GM10266 (cell line): ENCODE results near the gene KRTAP3-3.

Experiments
- DNase-seq: peaks from one replicate; pipeline ENCODE4 v3.0.0; 2012; ENCODE audit errors: extremely low spot score
- TF ChIP-seq, protein P1 (sequence below): IDR thresholded peaks from 2 replicates; pipeline ENCODE4 v1.5.1; 2012; ENCODE audit warnings: mild to moderate bottlenecking, low read depth; ENCODE audit not compliant: control insufficient read depth, insufficient read depth; ENCODE audit errors: missing control alignments

KRTAP3-3 gene

DNA sequence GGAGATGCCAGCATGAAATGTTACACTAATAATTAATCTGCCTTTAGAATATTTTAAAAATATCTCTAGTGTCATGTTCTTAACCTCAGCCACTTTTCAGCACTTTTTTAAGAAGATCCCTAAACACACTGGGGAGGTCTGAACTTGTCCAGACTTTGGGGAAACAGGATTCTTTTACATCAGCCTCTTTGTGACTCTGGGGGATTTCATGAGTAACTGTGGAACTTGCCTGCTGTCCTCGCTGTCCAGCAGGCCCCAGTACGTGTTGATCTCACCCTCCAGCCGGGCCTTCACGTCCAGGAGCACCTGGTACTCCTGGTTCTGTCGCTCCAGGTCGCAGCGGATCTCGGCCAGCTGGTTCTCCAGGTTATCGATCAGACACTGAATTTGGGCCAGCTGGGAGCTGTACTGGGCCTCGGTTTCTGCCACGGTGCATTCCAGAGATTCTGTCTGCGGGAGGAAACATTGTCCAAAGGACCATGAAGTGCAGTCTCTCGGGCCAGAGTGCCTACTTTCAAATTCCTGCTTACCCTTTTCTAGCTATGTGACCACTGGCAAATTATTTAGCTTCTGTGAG is 15.3 kb downstream of the KRTAP3-3 start:
- DNase-seq: no peak
- TF ChIP-seq, protein P1, sequence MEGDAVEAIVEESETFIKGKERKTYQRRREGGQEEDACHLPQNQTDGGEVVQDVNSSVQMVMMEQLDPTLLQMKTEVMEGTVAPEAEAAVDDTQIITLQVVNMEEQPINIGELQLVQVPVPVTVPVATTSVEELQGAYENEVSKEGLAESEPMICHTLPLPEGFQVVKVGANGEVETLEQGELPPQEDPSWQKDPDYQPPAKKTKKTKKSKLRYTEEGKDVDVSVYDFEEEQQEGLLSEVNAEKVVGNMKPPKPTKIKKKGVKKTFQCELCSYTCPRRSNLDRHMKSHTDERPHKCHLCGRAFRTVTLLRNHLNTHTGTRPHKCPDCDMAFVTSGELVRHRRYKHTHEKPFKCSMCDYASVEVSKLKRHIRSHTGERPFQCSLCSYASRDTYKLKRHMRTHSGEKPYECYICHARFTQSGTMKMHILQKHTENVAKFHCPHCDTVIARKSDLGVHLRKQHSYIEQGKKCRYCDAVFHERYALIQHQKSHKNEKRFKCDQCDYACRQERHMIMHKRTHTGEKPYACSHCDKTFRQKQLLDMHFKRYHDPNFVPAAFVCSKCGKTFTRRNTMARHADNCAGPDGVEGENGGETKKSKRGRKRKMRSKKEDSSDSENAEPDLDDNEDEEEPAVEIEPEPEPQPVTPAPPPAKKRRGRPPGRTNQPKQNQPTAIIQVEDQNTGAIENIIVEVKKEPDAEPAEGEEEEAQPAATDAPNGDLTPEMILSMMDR: no peak

DNA sequence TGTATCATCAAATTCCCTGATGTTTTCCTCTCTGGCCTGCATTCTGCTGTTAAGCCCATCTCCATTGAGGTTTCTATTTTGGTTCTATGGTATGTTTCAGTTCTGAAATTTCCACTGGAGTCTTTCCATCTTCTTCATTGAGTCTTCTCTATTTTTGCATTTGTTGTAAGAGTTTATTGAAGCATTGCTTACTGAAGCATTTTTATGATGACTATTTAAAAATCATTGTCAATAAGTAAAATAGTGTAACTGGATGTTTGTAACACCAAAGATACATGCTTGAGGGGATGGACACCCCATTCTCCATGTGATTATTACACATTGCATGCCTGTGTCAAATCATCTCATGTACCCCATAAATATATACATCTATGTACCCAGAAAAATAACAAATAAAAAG is 18.4 kb downstream of the KRTAP3-3 start:
- TF ChIP-seq, protein P1: no peak
- DNase-seq: no peak

DNA sequence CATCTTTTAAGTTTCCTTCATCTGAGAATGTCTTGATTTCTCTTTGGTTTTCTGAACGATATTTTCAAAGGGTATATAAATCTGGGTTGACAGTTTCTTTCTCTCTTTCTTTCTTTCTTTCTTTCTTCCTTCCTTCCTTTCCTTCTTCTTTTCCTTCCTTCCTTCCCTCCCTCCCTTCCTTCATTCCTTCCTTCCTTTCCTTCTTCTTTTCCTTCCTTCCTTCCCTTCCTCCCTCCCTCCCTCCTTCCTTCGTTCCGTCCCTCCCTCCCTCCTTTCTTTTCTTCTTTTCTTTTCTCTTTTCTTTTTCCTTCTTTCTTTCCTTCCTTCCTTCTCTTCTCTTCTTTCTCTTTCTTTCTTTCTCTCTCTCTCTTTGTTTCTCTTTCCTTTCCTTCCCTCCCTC is 19.6 kb downstream of the KRTAP3-3 start:
- TF ChIP-seq, protein P1: no peak

DNA sequence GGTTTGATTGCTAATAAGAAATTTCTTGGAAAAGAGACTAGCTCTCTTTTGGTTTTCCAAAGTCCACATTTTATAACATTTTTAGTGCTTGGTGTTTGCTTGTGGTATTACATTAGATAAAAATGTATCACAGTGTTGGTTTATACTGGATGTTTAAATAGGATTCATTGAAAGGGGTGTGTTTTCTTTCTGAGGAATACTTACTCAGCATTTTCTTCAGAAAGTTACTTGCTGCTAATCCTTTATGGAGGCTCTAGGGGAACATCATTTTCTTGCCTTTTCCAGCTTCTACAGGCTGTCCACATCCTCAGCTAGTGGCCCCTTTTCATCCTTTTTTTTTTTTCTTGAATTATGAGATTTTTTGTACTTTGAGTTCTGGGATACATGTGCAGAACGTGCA is 26.4 kb downstream of the KRTAP3-3 start:
- DNase-seq: no peak
- TF ChIP-seq, protein P1: no peak

More for the DNA sequence above, 19.6 kb downstream of the KRTAP3-3 start:
- DNase-seq: no peak

DNA sequence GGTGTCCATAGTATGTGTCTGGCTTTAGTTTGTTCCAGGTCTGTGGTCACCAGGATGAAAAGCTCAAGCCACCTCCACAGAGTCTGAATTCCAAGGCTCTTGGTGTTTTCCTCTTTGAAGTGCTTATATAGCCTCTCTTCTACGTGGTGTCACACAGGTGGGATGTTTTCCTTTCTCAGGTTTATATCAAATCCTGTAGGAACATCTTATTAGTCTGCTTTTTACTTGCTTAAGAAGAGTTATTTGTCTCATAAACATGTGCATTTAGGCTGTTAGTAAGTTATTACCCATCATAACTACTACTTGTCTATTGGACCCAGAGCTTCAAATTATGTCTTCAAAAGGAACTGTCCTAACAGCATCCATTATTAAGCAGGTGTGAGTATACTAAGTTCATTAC is 27.1 kb downstream of the KRTAP3-3 start, which contains the start of gene KRT39:
Gene KRT39 (minus strand): TSS at position 101 of the 400 bp plus-strand sequence. CDS start 92 bp downstream, at position 9.
- TF ChIP-seq, protein P1: no peak
- no peak for DNase-seq

DNA sequence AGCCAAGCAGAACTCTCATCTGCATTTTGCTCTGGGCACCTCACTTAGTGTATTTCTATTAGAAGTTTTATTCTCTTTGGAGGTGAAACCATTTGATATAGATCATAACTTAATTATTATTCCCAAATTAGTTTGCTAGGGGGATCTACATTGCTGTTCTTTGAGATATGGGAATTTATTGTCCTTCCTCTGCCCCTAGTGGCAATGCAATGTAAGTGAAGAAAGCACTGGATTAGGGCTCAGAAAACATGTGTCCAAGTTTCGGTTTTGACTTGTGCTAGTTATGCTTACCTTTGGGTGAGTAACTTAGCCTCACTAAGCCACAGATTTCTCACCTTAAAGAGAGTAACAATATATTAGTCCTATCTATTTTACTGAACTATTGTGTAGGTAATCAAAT is 30.1 kb downstream of the KRTAP3-3 start:
- TF ChIP-seq, protein P1: peak; percentile 30
- peak; percentile 25 for DNase-seq

DNA sequence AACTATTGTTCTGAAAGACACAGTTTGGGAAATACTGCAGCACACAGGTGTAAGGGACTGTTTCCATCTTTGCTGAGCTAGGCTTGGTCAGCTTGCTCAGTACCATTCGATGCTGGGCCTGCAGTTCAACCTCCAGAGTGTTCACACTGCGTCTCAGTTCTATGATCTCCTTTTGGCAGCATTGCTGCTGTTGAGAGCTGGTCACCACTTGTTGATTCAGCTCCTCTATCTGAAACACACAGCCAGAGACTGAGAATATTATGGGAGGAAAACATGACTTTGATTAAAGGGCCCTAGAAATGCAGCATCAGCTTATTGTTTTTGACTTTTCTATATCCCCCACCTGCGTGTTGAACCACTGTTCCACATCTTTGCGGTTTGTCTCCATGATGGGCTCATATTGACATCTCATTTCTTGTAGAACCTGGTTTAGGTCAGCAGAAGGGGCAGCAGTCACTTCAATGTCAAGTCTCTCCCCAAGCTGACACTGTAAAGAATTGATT is 31.9 kb downstream of the KRTAP3-3 start:
- TF ChIP-seq, protein P1: no peak
- no peak for DNase-seq
